ENCODE results near the gene POLN. TPM values are rescaled to one million over a fixed set of nuclear protein-coding genes. Genes with fewer than 3 reads are reported as not detected.
A peak's percentile ranks its signal among the peaks of the same experiment; 100 is the strongest.

POLN gene
- total RNA-seq, 1 experiment from 2014 or later = 3.5 TPM

- TF ChIP-seq ZNF219 (CRISPR knock-in tag; IDR thresholded peaks at IDR 0.05; ENCODE audit: borderline replicate concordance) = no peak
- no peak for TF ChIP-seq HMGXB4 (CRISPR knock-in tag; IDR thresholded peaks at IDR 0.05)
- no peak for TF ChIP-seq JAZF1 (CRISPR knock-in tag; IDR thresholded peaks at IDR 0.05)
- no peak for TF ChIP-seq CBFB (CRISPR knock-in tag; IDR thresholded peaks at IDR 0.05; ENCODE audit: low read depth)
- no peak for TF ChIP-seq ARID4B (CRISPR knock-in tag; IDR thresholded peaks at IDR 0.05; ENCODE audit: borderline replicate concordance)
- TF ChIP-seq CREB1 (CRISPR knock-in tag; IDR thresholded peaks at IDR 0.05) = no peak
- no peak for TF ChIP-seq ZBTB43 (CRISPR knock-in tag; IDR thresholded peaks at IDR 0.05)
- no peak for TF ChIP-seq MLX (CRISPR knock-in tag; IDR thresholded peaks at IDR 0.05)
- no peak for TF ChIP-seq TCF7 (CRISPR knock-in tag; IDR thresholded peaks at IDR 0.05; ENCODE audit: low read depth)
- TF ChIP-seq ZNF396 (CRISPR knock-in tag; IDR thresholded peaks at IDR 0.05; ENCODE audit: borderline replicate concordance) = no peak
- no peak for TF ChIP-seq AFF4 (CRISPR knock-in tag; IDR thresholded peaks at IDR 0.05; ENCODE audit: borderline replicate concordance)
- TF ChIP-seq ZNF671 (CRISPR knock-in tag; IDR thresholded peaks at IDR 0.05) = no peak
- Mint-ChIP-seq H3K4me1 (peaks cover 1% of the 10 kb centered on the region), H3K27me3 (ENCODE audit: low read depth) (peaks cover 7% of the 10 kb centered on the region), H3K27ac (no peak overlapping the region), H3K9me3 (no peaks in the 10 kb centered on the region), H3K36me3 (no peaks in the 10 kb centered on the region), H3K4me3 (no peak overlapping the region)
- ATAC-seq (no peak), DNase-seq (ENCODE audit: low spot score) (no peak)
- ChIA-PET POLR2A (no interaction called here), CTCF (interaction anchor here (1.1 to 1.2 kb wide), 2 partner anchors 62 to 90 kb away, joined by 3 to 4 read pairs; no protein-coding TSS in a partner anchor)
Observed at GRCh38 chr4:2263926-2264321, 22.0 kb upstream of the POLN start.

GRCh38 chr4:2262944-2263250 is 21.0 kb upstream of the POLN start:
- H3K27me3 Mint-ChIP-seq (ENCODE audit: low read depth) = peaks cover 7% of the 10 kb centered on the region
- ChIA-PET CTCF (interaction anchor here (0.6 to 3.6 kb wide), 4 partner anchors 43 to 954 kb away, joined by 3 to 19 read pairs (median 4); no protein-coding TSS in a partner anchor), POLR2A (no interaction called here)
- peak overlapping the region; percentile 62 for H3K4me3 Mint-ChIP-seq
- H3K27ac Mint-ChIP-seq = no peak overlapping the region
- H3K9me3 Mint-ChIP-seq = no peaks in the 10 kb centered on the region
- ATAC-seq (no peak), DNase-seq (ENCODE audit: low spot score) (no peak)
- H3K36me3 Mint-ChIP-seq = no peaks in the 10 kb centered on the region
- no peaks in the 10 kb centered on the region for H3K4me1 Mint-ChIP-seq
- TF ChIP-seq ZNF317 (CRISPR knock-in tag; IDR thresholded peaks at IDR 0.05; ENCODE audit: borderline replicate concordance, low read depth) (no peak), ZNF671 (CRISPR knock-in tag; IDR thresholded peaks at IDR 0.05) (no peak), USF2 (CRISPR knock-in tag; IDR thresholded peaks at IDR 0.05) (no peak), ZNF425 (CRISPR knock-in tag; conservative IDR thresholded peaks at IDR 0.05) (no peak), ESRRA (CRISPR knock-in tag; IDR thresholded peaks at IDR 0.05; ENCODE audit: borderline replicate concordance) (no peak), MYBL2 (CRISPR knock-in tag; IDR thresholded peaks at IDR 0.05) (no peak), E2F5 (CRISPR knock-in tag; IDR thresholded peaks at IDR 0.05) (no peak), TEAD4 (CRISPR knock-in tag; IDR thresholded peaks at IDR 0.05) (no peak)

Data from WTC11 (cell line).